Natural killer cell (primary cell): Measurements from ENCODE around the gene MTERF4. TPM values are rescaled to one million over a fixed set of nuclear protein-coding genes. Genes with fewer than 3 reads are reported as not detected.

ENCODE experiments used
- ATAC-seq, 3 donors: fragments of 150-1000 bp in 2 of 3; fragments of 200-7000 bp in 1 of 3; cut with Tn5 transposase; 1 replicate in 1 of 3; 2 replicates in 2 of 3; pipeline ENCODE4 v1.10.0; 2021; ENCODE audit warnings: mild to moderate bottlenecking in 2 of 3, moderate library complexity in 2 of 3
- DNase-seq, 2 donors: peaks; one replicate each; pipeline versions ENCODE4 v3.0.0 to v3.0.0-alpha.2; 2013 to 2021; ENCODE audit warnings: mixed read lengths in 1 of 2
- H3K27ac ChIP-seq: one replicate; pipeline ENCODE4 v1.5.1; 2013; ENCODE audit warnings: mild to moderate bottlenecking, low read length
- H3K27me3 ChIP-seq: one replicate; pipeline ENCODE4 v1.6.1; 2013; ENCODE audit warnings: low read length; ENCODE audit not compliant: control insufficient read depth, insufficient read depth
- H3K36me3 ChIP-seq: one replicate; pipeline ENCODE4 v1.6.1; 2013; ENCODE audit warnings: low read length; ENCODE audit not compliant: control insufficient read depth, insufficient read depth
- H3K4me1 ChIP-seq: one replicate; pipeline ENCODE4 v1.6.1; 2013; ENCODE audit warnings: low read length; ENCODE audit not compliant: control insufficient read depth, insufficient read depth
- H3K4me3 ChIP-seq: one replicate; pipeline ENCODE4 v1.5.1; 2013; ENCODE audit warnings: low read length
- H3K9me3 ChIP-seq: one replicate; pipeline ENCODE4 v1.6.1; 2013; ENCODE audit warnings: low read length; ENCODE audit not compliant: control insufficient read depth, insufficient read depth
- H3K27ac Mint-ChIP-seq, 2 donors: one replicate each; pipeline ENCODE4 v1.8.0; 2022; ENCODE audit warnings: mild to moderate bottlenecking in 2 of 2, mixed read lengths in 2 of 2, moderate library complexity in 1 of 2
- H3K27me3 Mint-ChIP-seq, 2 donors: one replicate each; pipeline ENCODE4 v1.8.0; 2022; ENCODE audit warnings: low read depth in 2 of 2, mixed read lengths in 2 of 2
- H3K36me3 Mint-ChIP-seq: one replicate; pipeline ENCODE4 v1.8.0; 2022; ENCODE audit warnings: mixed read lengths
- H3K4me1 Mint-ChIP-seq, 2 donors: one replicate each; pipeline ENCODE4 v1.8.0; 2022; ENCODE audit warnings: mixed read lengths in 2 of 2
- H3K4me3 Mint-ChIP-seq: one replicate; pipeline ENCODE4 v1.8.0; 2022; ENCODE audit warnings: mild to moderate bottlenecking, moderate library complexity, mixed read lengths
- H3K9me3 Mint-ChIP-seq, 2 donors: one replicate each; pipeline ENCODE4 v1.8.0; 2022; ENCODE audit warnings: mixed read lengths in 2 of 2
- CTCF ChIP-seq: fragments of 200-600 bp; IDR thresholded peaks from one replicate; pipeline ENCODE4 v1.8.0; 2022; ENCODE audit warnings: antibody characterized with exemption
- WGBS: methylation state at CpG from one replicate; pipeline ENCODE4 v1.1.7; 2013; ENCODE audit warnings: missing lambda C conversion rate; ENCODE audit not compliant: insufficient coverage; 5-methylcytosine and 5-hydroxymethylcytosine counted together
- intact Hi-C: fragments of 100-400 bp; cut with micrococcal nuclease; formaldehyde crosslinking; loops from one replicate; pipeline ENCODE4 v1.14.2; 2022
- total RNA-seq, 4 donors: library from RNA; stranded (reverse); fragments of 120-200 nt in 1 of 4; gene quantifications; one replicate each; pipeline versions ENCODE4 v1.2.3 to v1.2.4, GENCODE V29; 2013 to 2022

Gene MTERF4
- total RNA-seq, 3 donors from 2014 or later (not counting 1 experiment from before 2014, with no cell fraction given), result 38.9 to 45.5 (median 39.2) TPM

GRCh38 chr2:241050624-241051577 lies 51.2 kb downstream of the MTERF4 start:
- Mint-ChIP-seq H3K4me3 (no peak overlapping the region), H3K4me1 (no peaks in the 10 kb centered on the region), H3K27me3 (no peaks in the 10 kb centered on the region), H3K36me3 (no peaks in the 10 kb centered on the region), H3K27ac (no peak overlapping the region), H3K9me3 (no peaks in the 10 kb centered on the region)
- H3K4me1 ChIP-seq, result no peaks in the 10 kb centered on the region
- no peak overlapping the region for H3K4me3 ChIP-seq
- DNase-seq, result peak in 1 of 2 donors; percentile 37
- H3K36me3 ChIP-seq, result no peaks in the 10 kb centered on the region
- H3K27ac ChIP-seq, result no peak overlapping the region
- intact Hi-C loops, result no loop called here
- TF ChIP-seq CTCF, result no peak
- H3K27me3 ChIP-seq, result no peaks in the 10 kb centered on the region
- no peak for ATAC-seq
- no peaks in the 10 kb centered on the region for H3K9me3 ChIP-seq
- 89% methylated on average over 18 of the region's 18 CpGs for WGBS

DNA sequence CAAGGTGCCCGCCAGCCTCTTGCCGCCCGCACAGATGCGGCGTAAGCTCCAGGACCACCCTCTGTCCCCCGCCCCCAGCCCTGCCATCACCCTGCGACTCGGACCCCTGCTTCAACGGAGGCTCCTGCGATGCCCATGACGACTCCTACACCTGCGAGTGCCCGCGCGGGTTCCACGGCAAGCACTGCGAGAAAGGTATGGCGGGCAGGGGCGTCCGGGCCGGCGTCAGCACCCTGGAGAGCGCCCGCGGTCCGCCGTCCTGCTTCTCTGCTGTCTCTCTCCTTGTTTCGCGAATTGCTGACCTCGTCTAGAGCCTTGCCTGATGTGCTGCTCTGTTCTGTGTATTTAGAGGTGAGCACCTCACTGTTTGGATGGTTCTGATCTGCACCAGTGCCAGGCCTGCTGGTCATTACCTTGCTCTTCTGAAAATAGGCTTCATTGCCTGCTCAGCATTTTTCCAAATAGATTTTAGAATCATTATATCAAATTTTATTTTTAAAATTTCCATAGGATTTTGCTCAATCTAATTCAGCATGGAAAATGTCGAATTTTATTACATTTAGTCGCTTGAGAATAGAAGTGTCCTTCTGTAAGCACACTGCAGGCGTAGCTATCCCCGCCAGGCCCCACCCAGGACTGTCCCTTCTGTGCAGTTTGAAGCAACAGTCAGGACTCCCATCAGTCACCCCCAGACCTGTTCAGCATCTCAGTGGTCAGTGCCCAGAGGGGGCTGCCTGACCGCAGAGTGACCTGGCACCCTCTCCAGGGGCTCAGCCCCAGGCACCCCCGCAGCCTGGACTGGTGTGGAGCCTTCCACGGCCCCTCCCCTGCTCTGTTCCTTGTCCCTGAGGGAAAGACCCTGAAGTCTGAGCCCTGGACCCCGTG lies 52.1 kb downstream of the MTERF4 start:
- Mint-ChIP-seq H3K27me3 (peaks cover 0 to 3% of the 10 kb centered on the region in 2 donors), H3K36me3 (no peaks in the 10 kb centered on the region), H3K4me3 (no peak overlapping the region), H3K27ac (no peak overlapping the region), H3K4me1 (no peaks in the 10 kb centered on the region), H3K9me3 (no peaks in the 10 kb centered on the region)
- DNase-seq (no peak), ATAC-seq (no peak)
- Histone ChIP-seq H3K36me3 (no peaks in the 10 kb centered on the region), H3K4me3 (no peak overlapping the region), H3K4me1 (no peaks in the 10 kb centered on the region), H3K27me3 (no peaks in the 10 kb centered on the region), H3K9me3 (no peaks in the 10 kb centered on the region), H3K27ac (no peak overlapping the region)
- WGBS, result 87% methylated on average over 38 of the region's 38 CpGs
- intact Hi-C loops, result no loop called here
- no peak for TF ChIP-seq CTCF

GRCh38 chr2:241048949-241049343 lies 53.1 kb downstream of the MTERF4 start:
- H3K4me3 Mint-ChIP-seq, result no peak overlapping the region
- no peaks in the 10 kb centered on the region for H3K4me1 Mint-ChIP-seq
- Histone ChIP-seq H3K9me3 (no peaks in the 10 kb centered on the region), H3K4me1 (no peaks in the 10 kb centered on the region), H3K4me3 (no peak overlapping the region), H3K27me3 (no peaks in the 10 kb centered on the region), H3K27ac (no peak overlapping the region), H3K36me3 (no peaks in the 10 kb centered on the region)
- no peak for TF ChIP-seq CTCF
- H3K27me3 Mint-ChIP-seq, result peaks cover 0 to 6% of the 10 kb centered on the region in 2 donors
- H3K36me3 Mint-ChIP-seq, result no peaks in the 10 kb centered on the region
- WGBS, result 93% methylated on average over 11 of the region's 11 CpGs
- intact Hi-C loops, result no loop called here
- H3K9me3 Mint-ChIP-seq, result no peaks in the 10 kb centered on the region
- no peak overlapping the region for H3K27ac Mint-ChIP-seq
- no peak for ATAC-seq
- no peak for DNase-seq
